Anterior cingulate cortex (tissue), 58 donors: Measurements from ENCODE around the gene MAP2K5.

Source experiments
- DNase-seq, 58 donors: peaks; one replicate each; lab custom pipeline; 2025; lab: John Stamatoyannopoulos, UW

The MAP2K5 gene

GRCh38 chr15:67542420-67543347 lies at the start of gene MAP2K5:
Gene MAP2K5 (plus strand): TSS chr15:67542703. CDS start chr15:67543336, 633 bp downstream.
- peak in 57 of 58 donors; percentile 43 to 90 (median 79) for DNase-seq

GRCh38 chr15:67495585-67495984 lies 46.9 kb upstream of the MAP2K5 start:
- no peak for DNase-seq

- peak in 1 of 58 donors; percentile 24 for DNase-seq
Measured at GRCh38 chr15:67501177-67501835, 41.2 kb upstream of the MAP2K5 start.

GRCh38 chr15:67501836-67502461 lies 40.6 kb upstream of the MAP2K5 start:
- no peak for DNase-seq

GRCh38 chr15:67504056-67504455 lies 38.4 kb upstream of the MAP2K5 start:
- DNase-seq = no peak

GRCh38 chr15:67504796-67505195 lies 37.7 kb upstream of the MAP2K5 start:
- no peak for DNase-seq

- no peak for DNase-seq
Measured at GRCh38 chr15:67505675-67506572, 36.6 kb upstream of the MAP2K5 start.

- DNase-seq = no peak
Measured at GRCh38 chr15:67506775-67507747, 35.4 kb upstream of the MAP2K5 start.

- no peak for DNase-seq
Measured at GRCh38 chr15:67508407-67508806, 34.1 kb upstream of the MAP2K5 start.

GRCh38 chr15:67509918-67510317 lies 32.6 kb upstream of the MAP2K5 start:
- no peak for DNase-seq

GRCh38 chr15:67510597-67511190 lies 31.8 kb upstream of the MAP2K5 start:
- DNase-seq = no peak

- DNase-seq = no peak
Measured at GRCh38 chr15:67511606-67512005, 30.9 kb upstream of the MAP2K5 start.

GRCh38 chr15:67512140-67512539 lies 30.4 kb upstream of the MAP2K5 start:
- DNase-seq = no peak

- DNase-seq = no peak
Measured at GRCh38 chr15:67512933-67513714, 29.4 kb upstream of the MAP2K5 start.

- no peak for DNase-seq
Measured at GRCh38 chr15:67515090-67515489, 27.4 kb upstream of the MAP2K5 start.

GRCh38 chr15:67515557-67515956 lies 26.9 kb upstream of the MAP2K5 start:
- no peak for DNase-seq

GRCh38 chr15:67520321-67521028 lies 22.0 kb upstream of the MAP2K5 start:
- DNase-seq = peak in 3 of 58 donors; percentile 35 to 60 (median 49)
